Progenitor cell of endocrine pancreas (in vitro differentiated cells): ENCODE results near the gene AVPI1. TPM values are rescaled to one million over a fixed set of nuclear protein-coding genes. Genes with fewer than 3 reads are reported as not detected.

Source experiments
- DNase-seq: peaks from one replicate; pipeline ENCODE4 v3.0.0; 2021; ENCODE audit warnings: low spot score; ENCODE audit not compliant: unreplicated experiment
- H3K27ac Mint-ChIP-seq: 2 replicates; pipeline ENCODE4 v1.8.0; 2021; ENCODE audit warnings: mild to moderate bottlenecking, moderate library complexity, mixed read lengths
- H3K27me3 Mint-ChIP-seq: 2 replicates; pipeline ENCODE4 v1.8.0; 2021; ENCODE audit warnings: mixed read lengths
- H3K36me3 Mint-ChIP-seq: 2 replicates; pipeline ENCODE4 v1.8.0; 2022; ENCODE audit warnings: mixed read lengths; ENCODE audit not compliant: insufficient read depth
- H3K4me1 Mint-ChIP-seq: 2 replicates; pipeline ENCODE4 v1.8.0; 2021; ENCODE audit warnings: low read depth, mixed read lengths
- H3K4me3 Mint-ChIP-seq: 2 replicates; pipeline ENCODE4 v1.8.0; 2021; ENCODE audit warnings: low read depth, mild to moderate bottlenecking, moderate library complexity, mixed read lengths
- H3K9me3 Mint-ChIP-seq: 2 replicates; pipeline ENCODE4 v1.8.0; 2021; ENCODE audit warnings: low read depth, mixed read lengths
- CTCF ChIP-seq: fragments of 200-600 bp; sonication (generic); IDR thresholded peaks from one replicate; pipeline ENCODE4 v1.5.0; 2021; ENCODE audit warnings: antibody characterized with exemption, mild to moderate bottlenecking; ENCODE audit not compliant: unreplicated experiment
- total RNA-seq: library from RNA; stranded (reverse); gene quantifications from 2 replicates; pipeline ENCODE4 v1.2.1, GENCODE V29; 2021

AVPI1 gene
- total RNA-seq, 1 donor from 2014 or later, result 4.3 TPM

GRCh38 chr10:97715259-97715874 is 28.3 kb upstream of the AVPI1 start:
- Mint-ChIP-seq H3K36me3 (peaks cover 1% of the 10 kb centered on the region), H3K27me3 (peaks cover 34% of the 10 kb centered on the region), H3K4me1 (peaks cover 11% of the 10 kb centered on the region), H3K27ac (no peak overlapping the region), H3K9me3 (no peaks in the 10 kb centered on the region), H3K4me3 (peak overlapping the region; percentile 94)
- TF ChIP-seq CTCF, result no peak
- DNase-seq, result no peak

- no peaks in the 10 kb centered on the region for H3K9me3 Mint-ChIP-seq
- no peak for TF ChIP-seq CTCF
- no peak overlapping the region for H3K27ac Mint-ChIP-seq
- peaks cover 1% of the 10 kb centered on the region for H3K36me3 Mint-ChIP-seq
- peaks cover 11% of the 10 kb centered on the region for H3K4me1 Mint-ChIP-seq
- H3K27me3 Mint-ChIP-seq, result peaks cover 36% of the 10 kb centered on the region
- peak overlapping the region; percentile 94 for H3K4me3 Mint-ChIP-seq
- DNase-seq, result peak; percentile 25
These were observed 27.6 kb upstream of the AVPI1 start for GRCh38 chr10:97714401-97715258.

GRCh38 chr10:97713826-97714400 is 26.9 kb upstream of the AVPI1 start:
- H3K4me1 Mint-ChIP-seq, result peaks cover 11% of the 10 kb centered on the region
- peak; percentile 36 for TF ChIP-seq CTCF

GRCh38 chr10:97713339-97713825 is 26.3 kb upstream of the AVPI1 start, which contains the start of gene MARVELD1:
Gene MARVELD1 (plus strand): TSS chr10:97713730. CDS start chr10:97713877, 147 bp downstream.
- Mint-ChIP-seq H3K4me1 (peaks cover 11% of the 10 kb centered on the region), H3K27me3 (peaks cover 45% of the 10 kb centered on the region), H3K4me3 (peak within 1 kb of the TSS; percentile 94), H3K27ac (peak within 1 kb of the TSS; percentile 97), H3K36me3 (peaks cover 1% of the 10 kb centered on the region), H3K9me3 (no peaks in the 10 kb centered on the region)
- TF ChIP-seq CTCF, result no peak
- no peak for DNase-seq

More at GRCh38 chr10:97713826-97714400, 26.9 kb upstream of the AVPI1 start:
- peaks cover 43% of the 10 kb centered on the region for H3K27me3 Mint-ChIP-seq
- no peaks in the 10 kb centered on the region for H3K9me3 Mint-ChIP-seq
- H3K36me3 Mint-ChIP-seq, result peaks cover 1% of the 10 kb centered on the region
- peak overlapping the region; percentile 97 for H3K27ac Mint-ChIP-seq
- peak; percentile 44 for DNase-seq
- peak overlapping the region; percentile 94 for H3K4me3 Mint-ChIP-seq
